Central memory CD8-positive, alpha-beta T cell (primary cell): ENCODE results near the gene NEDD8.
A peak's percentile ranks its signal among the peaks of the same experiment; 100 is the strongest.

ENCODE experiments used
- ATAC-seq: fragments of 150-1000 bp; cut with Tn5 transposase; replicated peaks from 2 replicates; pipeline ENCODE4 v1.10.0; 2022; ENCODE audit warnings: mild to moderate bottlenecking, moderate FRiP score, moderate number of reproducible peaks; ENCODE audit not compliant: poor library complexity, severe bottlenecking; ENCODE audit errors: extremely low read depth
- DNase-seq, 2 donors: peaks; one replicate each; pipeline ENCODE4 v3.0.0; 2021; ENCODE audit warnings: low spot score in 2 of 2
- H3K27ac Mint-ChIP-seq: one replicate; pipeline ENCODE4 v1.8.0; 2022; ENCODE audit warnings: low read depth, mild to moderate bottlenecking, moderate library complexity, mixed read lengths
- H3K27me3 Mint-ChIP-seq: one replicate; pipeline ENCODE4 v1.8.0; 2022; ENCODE audit warnings: mixed read lengths
- H3K36me3 Mint-ChIP-seq: one replicate; pipeline ENCODE4 v1.8.0; 2022; ENCODE audit warnings: mild to moderate bottlenecking, moderate library complexity, mixed read lengths; ENCODE audit not compliant: insufficient read depth
- H3K4me1 Mint-ChIP-seq: one replicate; pipeline ENCODE4 v1.8.0; 2022; ENCODE audit warnings: mixed read lengths
- H3K4me3 Mint-ChIP-seq: one replicate; pipeline ENCODE4 v1.8.0; 2022; ENCODE audit warnings: mild to moderate bottlenecking, moderate library complexity, mixed read lengths
- H3K9me3 Mint-ChIP-seq: one replicate; pipeline ENCODE4 v1.8.0; 2022; ENCODE audit warnings: mixed read lengths

Gene NEDD8

DNA sequence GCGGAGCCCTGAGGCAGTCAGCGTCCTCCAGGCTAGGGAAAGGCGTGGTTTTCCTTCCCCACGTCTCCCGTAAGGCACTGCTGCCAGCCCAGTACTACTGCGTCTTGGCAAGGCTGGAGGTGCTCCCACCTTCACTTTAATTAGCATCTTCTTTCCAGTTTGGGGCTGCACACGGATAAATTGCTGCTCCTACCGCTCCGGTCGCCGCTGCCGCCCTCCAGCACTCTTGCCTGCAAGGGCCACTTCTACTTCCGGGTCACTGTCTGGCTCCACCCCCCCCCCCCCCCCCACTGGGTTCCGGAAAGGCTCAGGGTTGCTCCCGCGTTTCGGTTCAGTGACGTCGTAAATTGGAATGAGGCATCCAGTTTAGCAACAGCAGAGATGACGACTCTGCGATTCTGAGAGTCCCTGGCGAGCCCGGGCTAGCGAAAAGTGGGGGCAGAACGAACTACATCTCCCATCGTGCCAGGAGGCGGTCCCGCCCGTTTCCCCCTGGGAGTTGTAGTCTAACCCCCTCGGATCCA lies at the start of gene NEDD8:
Gene NEDD8, minus strand, starts transcription at position 247 of the 524 bp plus-strand sequence. Its CDS starts 100 bp downstream, at position 147.
- H3K4me1 Mint-ChIP-seq = peaks cover 58% of the 10 kb centered on the region
- H3K27me3 Mint-ChIP-seq = no peaks in the 10 kb centered on the region
- peak within 1 kb of the TSS; percentile 86 for H3K4me3 Mint-ChIP-seq
- H3K36me3 Mint-ChIP-seq = peaks cover 25% of the 10 kb centered on the region
- peak within 1 kb of the TSS; percentile 89 for H3K27ac Mint-ChIP-seq
- DNase-seq = peak; percentile 77 to 79
- ATAC-seq = peak; percentile 88
- H3K9me3 Mint-ChIP-seq = no peaks in the 10 kb centered on the region

GRCh38 chr14:24281636-24282035 lies 49.5 kb upstream of the NEDD8 start:
- DNase-seq (no peak), ATAC-seq (no peak)
- H3K27me3 Mint-ChIP-seq = no peaks in the 10 kb centered on the region
- H3K36me3 Mint-ChIP-seq = no peaks in the 10 kb centered on the region
- H3K4me3 Mint-ChIP-seq = no peak overlapping the region
- peaks cover 22% of the 10 kb centered on the region for H3K4me1 Mint-ChIP-seq
- no peaks in the 10 kb centered on the region for H3K9me3 Mint-ChIP-seq
- no peak overlapping the region for H3K27ac Mint-ChIP-seq

DNA sequence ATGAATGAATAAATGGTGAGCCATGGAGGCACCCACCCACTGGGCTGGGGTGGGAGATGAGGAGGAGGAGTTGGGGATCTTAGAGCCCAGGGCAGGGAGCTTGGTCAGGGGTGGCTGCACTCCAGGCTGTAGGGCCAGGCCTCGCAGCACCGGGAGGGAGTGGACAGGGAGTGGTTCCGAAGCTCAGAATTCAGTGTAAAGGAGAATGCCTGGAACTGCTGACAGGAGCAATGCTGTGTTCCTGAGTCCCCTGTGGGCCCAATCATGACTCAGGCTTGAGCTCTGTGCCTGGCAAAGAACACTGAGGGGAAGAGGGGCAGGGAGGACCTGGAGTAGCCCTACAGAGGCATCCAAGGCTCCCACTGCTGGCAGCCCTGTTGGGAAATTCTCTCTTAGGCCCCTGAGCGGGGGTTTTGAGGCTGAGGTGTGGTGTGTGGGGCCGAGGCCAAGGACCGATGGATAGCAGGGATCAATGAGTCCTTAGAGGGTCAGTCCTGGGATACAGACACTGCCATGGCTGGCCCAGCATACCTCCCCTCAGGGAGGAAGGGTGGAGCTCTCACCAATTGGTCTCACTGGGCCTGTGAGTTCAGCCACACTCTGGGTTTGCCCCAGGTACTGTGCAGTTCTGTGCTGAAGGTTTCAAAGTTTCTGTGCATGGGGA lies 48.8 kb upstream of the NEDD8 start:
- peaks cover 23% of the 10 kb centered on the region for H3K4me1 Mint-ChIP-seq
- no peak for DNase-seq
- peak overlapping the region; percentile 47 for H3K27ac Mint-ChIP-seq
- no peaks in the 10 kb centered on the region for H3K36me3 Mint-ChIP-seq
- no peak overlapping the region for H3K4me3 Mint-ChIP-seq
- ATAC-seq = no peak
- H3K9me3 Mint-ChIP-seq = no peaks in the 10 kb centered on the region
- H3K27me3 Mint-ChIP-seq = no peaks in the 10 kb centered on the region

- peaks cover 23% of the 10 kb centered on the region for H3K4me1 Mint-ChIP-seq
- H3K27me3 Mint-ChIP-seq = no peaks in the 10 kb centered on the region
- no peaks in the 10 kb centered on the region for H3K9me3 Mint-ChIP-seq
- ATAC-seq (peak; percentile 64), DNase-seq (no peak)
- H3K4me3 Mint-ChIP-seq = no peak overlapping the region
- no peaks in the 10 kb centered on the region for H3K36me3 Mint-ChIP-seq
- H3K27ac Mint-ChIP-seq = peak overlapping the region; percentile 79
Observed at GRCh38 chr14:24279301-24280186, 47.4 kb upstream of the NEDD8 start.

DNA sequence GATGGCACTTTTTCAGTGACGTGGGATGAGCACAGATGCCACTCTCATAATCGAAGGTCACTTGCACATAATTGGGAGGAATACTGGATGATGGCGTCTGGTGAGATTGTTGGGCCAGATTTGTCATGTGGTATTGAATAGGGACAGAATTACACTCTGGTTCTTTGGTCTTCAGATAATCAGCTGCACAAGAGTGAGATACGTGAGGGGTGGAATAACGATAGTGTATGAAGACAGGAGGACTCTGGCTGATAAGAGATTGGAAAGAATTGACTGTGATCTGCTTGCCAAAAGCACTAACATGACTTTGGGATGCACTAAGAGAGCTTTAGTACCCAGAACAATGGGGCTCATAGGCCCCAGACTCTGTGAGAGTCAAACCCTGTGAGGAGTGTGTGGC lies 46.3 kb upstream of the NEDD8 start:
- no peaks in the 10 kb centered on the region for H3K27me3 Mint-ChIP-seq
- H3K27ac Mint-ChIP-seq = peak overlapping the region; percentile 73

DNA sequence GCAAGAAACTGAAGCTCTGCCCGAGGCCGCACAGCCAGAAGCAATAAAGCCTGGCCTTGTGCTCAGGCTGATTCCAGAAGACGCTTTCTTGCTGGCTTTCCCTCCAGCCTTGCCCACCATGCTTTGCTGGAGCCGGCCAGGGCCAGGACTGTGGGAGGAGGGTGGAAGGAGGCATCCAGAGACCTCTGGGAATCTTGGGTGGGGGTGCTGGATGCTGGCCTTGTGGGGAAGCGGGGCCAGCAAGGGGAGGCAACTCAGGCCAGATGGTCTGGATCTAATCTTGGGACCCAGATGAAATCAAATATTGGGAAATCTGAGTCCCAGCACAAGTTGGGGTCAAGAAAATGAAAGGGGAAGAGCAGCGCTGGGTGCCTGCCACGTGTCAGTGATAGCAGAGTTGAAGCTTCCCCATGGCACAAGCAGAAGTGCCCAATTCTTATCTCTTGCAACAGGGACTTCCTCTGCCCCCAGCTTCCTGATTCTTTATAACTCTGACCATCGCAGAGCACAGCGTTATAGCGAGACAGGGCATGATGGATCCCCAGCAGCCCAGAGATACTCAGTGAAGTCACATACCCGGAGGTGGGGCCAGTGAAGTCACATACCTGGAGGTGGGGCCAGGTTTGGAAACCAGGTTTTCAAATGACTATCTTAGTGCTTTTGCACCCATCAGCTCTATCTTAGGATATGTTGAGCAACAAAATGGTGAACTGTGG lies 45.6 kb upstream of the NEDD8 start:
- DNase-seq (no peak), ATAC-seq (no peak)
- no peak overlapping the region for H3K4me3 Mint-ChIP-seq
- peak overlapping the region; percentile 73 for H3K27ac Mint-ChIP-seq
- H3K4me1 Mint-ChIP-seq = peaks cover 25% of the 10 kb centered on the region
- H3K36me3 Mint-ChIP-seq = no peaks in the 10 kb centered on the region
- H3K27me3 Mint-ChIP-seq = no peaks in the 10 kb centered on the region
- H3K9me3 Mint-ChIP-seq = no peaks in the 10 kb centered on the region

More for the DNA sequence above, 46.3 kb upstream of the NEDD8 start:
- DNase-seq (no peak), ATAC-seq (no peak)
- Mint-ChIP-seq H3K4me1 (peaks cover 23% of the 10 kb centered on the region), H3K4me3 (no peak overlapping the region), H3K9me3 (no peaks in the 10 kb centered on the region), H3K36me3 (no peaks in the 10 kb centered on the region)

GRCh38 chr14:24277071-24277470 lies 44.9 kb upstream of the NEDD8 start:
- Mint-ChIP-seq H3K9me3 (no peaks in the 10 kb centered on the region), H3K36me3 (no peaks in the 10 kb centered on the region), H3K27me3 (no peaks in the 10 kb centered on the region), H3K4me3 (no peak overlapping the region), H3K4me1 (peaks cover 32% of the 10 kb centered on the region), H3K27ac (peak overlapping the region; percentile 33)
- no peak for ATAC-seq
- no peak for DNase-seq

GRCh38 chr14:24274101-24274543 lies 42.0 kb upstream of the NEDD8 start:
- DNase-seq (no peak), ATAC-seq (no peak)
- H3K27me3 Mint-ChIP-seq = no peaks in the 10 kb centered on the region
- H3K4me3 Mint-ChIP-seq = no peak overlapping the region
- peaks cover 9% of the 10 kb centered on the region for H3K36me3 Mint-ChIP-seq
- peaks cover 42% of the 10 kb centered on the region for H3K4me1 Mint-ChIP-seq
- H3K9me3 Mint-ChIP-seq = no peaks in the 10 kb centered on the region
- H3K27ac Mint-ChIP-seq = peak overlapping the region; percentile 2

DNA sequence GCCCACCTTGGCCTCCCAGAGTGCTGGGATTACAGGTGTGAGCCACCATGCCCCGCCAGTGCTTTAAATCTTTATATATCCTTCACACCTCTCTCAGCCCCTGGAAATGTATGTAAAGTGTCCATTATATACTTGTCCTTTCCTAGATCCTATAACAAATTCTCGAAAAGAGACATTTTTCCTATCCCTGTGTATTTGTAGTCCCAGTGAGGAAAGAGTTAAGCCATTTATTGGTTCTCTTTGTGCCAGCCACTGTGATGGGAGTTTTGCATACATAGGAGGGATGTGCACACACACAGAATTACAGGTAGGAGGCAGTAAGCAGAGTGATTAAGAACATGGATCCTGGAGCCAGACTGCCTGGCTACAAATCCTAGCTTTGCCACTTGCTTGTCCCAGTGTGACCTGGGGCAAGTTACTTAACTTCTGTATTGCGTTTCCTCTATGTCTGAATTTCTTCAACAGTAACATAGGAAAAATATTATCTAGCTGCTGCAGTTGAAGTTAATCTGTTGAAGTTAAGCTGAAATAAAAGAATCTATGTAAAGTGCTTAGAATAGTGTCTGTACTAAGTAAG lies 41.3 kb upstream of the NEDD8 start:
- Mint-ChIP-seq H3K36me3 (peaks cover 9% of the 10 kb centered on the region), H3K4me1 (peaks cover 35% of the 10 kb centered on the region), H3K9me3 (no peaks in the 10 kb centered on the region), H3K27ac (peak overlapping the region; percentile 87), H3K27me3 (no peaks in the 10 kb centered on the region), H3K4me3 (no peak overlapping the region)
- ATAC-seq (no peak), DNase-seq (no peak)

DNA sequence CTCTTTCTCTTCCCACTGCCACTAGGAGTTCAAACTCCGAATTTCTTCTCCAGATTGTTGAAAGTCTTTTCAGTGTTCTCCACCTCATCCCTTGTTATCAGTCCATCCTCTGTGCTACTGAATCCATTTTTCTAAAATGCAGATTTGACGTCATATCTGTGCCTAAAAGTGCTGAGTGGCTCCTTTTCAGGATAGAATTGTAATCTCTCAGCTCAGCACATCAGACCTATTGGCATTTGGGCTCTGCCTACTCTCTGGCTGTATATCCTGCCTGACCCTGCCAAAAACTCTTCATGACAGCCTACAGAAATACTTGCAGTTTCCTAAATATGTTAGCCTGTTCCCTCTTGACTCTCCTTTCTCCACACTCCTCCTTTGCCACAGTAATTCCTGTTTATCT lies 40.3 kb upstream of the NEDD8 start:
- no peaks in the 10 kb centered on the region for H3K9me3 Mint-ChIP-seq
- H3K36me3 Mint-ChIP-seq = peaks cover 9% of the 10 kb centered on the region
- peaks cover 31% of the 10 kb centered on the region for H3K4me1 Mint-ChIP-seq
- ATAC-seq (no peak), DNase-seq (no peak)
- H3K4me3 Mint-ChIP-seq = peak overlapping the region; percentile 94
- peak overlapping the region; percentile 87 for H3K27ac Mint-ChIP-seq
- H3K27me3 Mint-ChIP-seq = no peaks in the 10 kb centered on the region

GRCh38 chr14:24271834-24272263 lies 39.7 kb upstream of the NEDD8 start:
- Mint-ChIP-seq H3K27ac (peak overlapping the region; percentile 87), H3K36me3 (peaks cover 15% of the 10 kb centered on the region), H3K27me3 (no peaks in the 10 kb centered on the region), H3K4me3 (peak overlapping the region; percentile 94), H3K9me3 (no peaks in the 10 kb centered on the region), H3K4me1 (peaks cover 31% of the 10 kb centered on the region)
- DNase-seq = no peak
- no peak for ATAC-seq
